SK-N-SH (cell line): ENCODE measurements around the gene MON1A. TPM values are rescaled to one million over a fixed set of nuclear protein-coding genes. Genes with fewer than 3 reads are reported as not detected.

Experiments
- CTCF ChIA-PET: fragments of 300-600, 350-600 bp; formaldehyde crosslinking; extraction: SDS; loops from one replicate; lab custom pipeline; 2021; lab: Yijun Ruan, JAX
- POLR2A ChIA-PET: fragments of 350-600 bp; sonication (Branson Sonifier 250); formaldehyde crosslinking; extraction: SDS; loops from one replicate; lab custom pipeline; 2020; ENCODE audit warnings: antibody characterized with exemption, inconsistent platforms; lab: Yijun Ruan, JAX
- DNase-seq: peaks from one replicate; pipeline ENCODE4 v3.0.0; 2012
- H2AFZ ChIP-seq: fragments of 200-600 bp; sonication (generic); 2 replicates; pipeline ENCODE4 v1.8.1; 2016; ENCODE audit warnings: antibody characterized with exemption, mild to moderate bottlenecking, low read depth
- H3F3A ChIP-seq: fragments of 200-600 bp; sonication (generic); replicated peaks from 2 replicates; pipeline ENCODE3; 2016; ENCODE audit warnings: antibody characterized with exemption, mild to moderate bottlenecking; ENCODE audit not compliant: insufficient read depth
- H3K27ac ChIP-seq, 2 experiments: fragments of 200-500 bp in 1 of 2; fragments of 200-600 bp in 1 of 2; sonication (Bioruptor generic) in 1 of 2; sonication (generic), shearing (Covaris generic) in 1 of 2; 2 replicates each; pipeline versions ENCODE4 v1.5.1 to v1.6.1; 2014 to 2016; ENCODE audit warnings: low read depth in 2 of 2, inconsistent platforms in 1 of 2, low read length in 1 of 2, mild to moderate bottlenecking in 1 of 2, mixed read lengths in 1 of 2
- H3K27me3 ChIP-seq: fragments of 200-600 bp; sonication (generic), shearing (Covaris generic); 2 replicates; pipeline ENCODE4 v1.6.1; 2016; ENCODE audit warnings: mixed run types; ENCODE audit not compliant: insufficient read depth
- H3K36me3 ChIP-seq, 2 experiments: fragments of 200-500 bp in 1 of 2; fragments of 200-600 bp in 1 of 2; sonication (Bioruptor generic) in 1 of 2; sonication (generic) in 1 of 2; replicated peaks in 1 of 2; 2 replicates each; pipeline versions ENCODE3 to v1.5.1; 2014 to 2016; ENCODE audit warnings: low read length in 1 of 2, mild to moderate bottlenecking in 1 of 2; ENCODE audit not compliant: insufficient read depth in 2 of 2, control insufficient read depth in 1 of 2
- H3K4me1 ChIP-seq, 2 experiments: fragments of 200-500 bp in 1 of 2; fragments of 200-600 bp in 1 of 2; sonication (Bioruptor generic) in 1 of 2; sonication (generic), shearing (Covaris generic) in 1 of 2; 2 replicates each; pipeline versions ENCODE4 v1.5.1 to v1.6.1; 2014 to 2016; ENCODE audit warnings: low read depth in 1 of 2, low read length in 1 of 2, mixed run types in 1 of 2; ENCODE audit not compliant: insufficient read depth in 2 of 2, control insufficient read depth in 1 of 2
- H3K4me2 ChIP-seq: fragments of 200-600 bp; sonication (generic), shearing (Covaris generic); 2 replicates; pipeline ENCODE4 v1.6.1; 2017; ENCODE audit warnings: mixed run types
- H3K4me3 ChIP-seq, 2 experiments: fragments of 200-500 bp in 1 of 2; fragments of 200-600 bp in 1 of 2; sonication (Bioruptor generic) in 1 of 2; sonication (generic), shearing (Covaris generic) in 1 of 2; 2 replicates each; pipeline versions ENCODE4 v1.5.1 to v1.8.1; 2014 to 2016; ENCODE audit warnings: low read depth in 2 of 2, inconsistent platforms in 1 of 2, low read length in 1 of 2, mild to moderate bottlenecking in 1 of 2, mixed read lengths in 1 of 2, moderate library complexity in 1 of 2
- H3K79me2 ChIP-seq: fragments of 200-600 bp; sonication (generic); 2 replicates; pipeline ENCODE4 v1.8.1; 2017; ENCODE audit warnings: mild to moderate bottlenecking; ENCODE audit not compliant: insufficient read depth
- H3K9ac ChIP-seq: fragments of 200-600 bp; sonication (generic); 2 replicates; pipeline ENCODE4 v1.6.1; 2017; ENCODE audit warnings: mixed run types
- H3K9me2 ChIP-seq: fragments of 200-600 bp; sonication (generic); 2 replicates; pipeline ENCODE4 v1.6.1; 2017; ENCODE audit warnings: mixed run types
- H3K9me3 ChIP-seq: fragments of 200-600 bp; sonication (generic); 2 replicates; pipeline ENCODE4 v1.6.1; 2017; ENCODE audit warnings: mixed run types, mild to moderate bottlenecking, moderate library complexity
- H4K20me1 ChIP-seq: fragments of 200-600 bp; sonication (generic); 2 replicates; pipeline ENCODE4 v1.6.1; 2017; ENCODE audit warnings: mild to moderate bottlenecking, mixed run types; ENCODE audit not compliant: insufficient read depth
- CTCF ChIP-seq: fragments of 200-600 bp; sonication (generic); IDR thresholded peaks from 2 replicates; pipeline ENCODE4 v1.6.1; 2017; ENCODE audit warnings: antibody characterized with exemption, mild to moderate bottlenecking, moderate library complexity
- REST ChIP-seq: IDR thresholded peaks from 2 replicates; pipeline ENCODE4 v1.6.1; 2012; ENCODE audit warnings: mild to moderate bottlenecking, low read depth, low read length, moderate library complexity
- RFX5 ChIP-seq: IDR thresholded peaks from 2 replicates; pipeline ENCODE4 v1.6.1; 2012; ENCODE audit warnings: mild to moderate bottlenecking, improper control_type of control experiment, low read length
- TEAD4 ChIP-seq: IDR thresholded peaks from 2 replicates; pipeline ENCODE4 v1.4.0; 2012; ENCODE audit warnings: mild to moderate bottlenecking, borderline replicate concordance; ENCODE audit not compliant: insufficient read depth
- USF2 ChIP-seq: fragments of 150-350 bp; IDR thresholded peaks from 2 replicates; pipeline ENCODE4 v1.6.1; 2017; ENCODE audit warnings: antibody characterized with exemption, low read length, low read depth, borderline replicate concordance
- YY1 ChIP-seq: IDR thresholded peaks from 2 replicates; pipeline ENCODE4 v1.4.0; 2012; ENCODE audit warnings: low read depth, mild to moderate bottlenecking
- WGBS: methylation state at CpG from one replicate; pipeline ENCODE4 v1.1.6; 2017; ENCODE audit warnings: low lambda C conversion rate; 5-methylcytosine and 5-hydroxymethylcytosine counted together
- polyA plus RNA-seq, 3 experiments: library from polyadenylated mRNA; depleted of rRNA; stranded (reverse); fragments of >200 nt; gene quantifications; 2 replicates each; pipeline ENCODE4 v1.2.3, GENCODE V29; 2012

MON1A gene
- polyA plus RNA-seq, 1 of the 3 experiments (the other 2 are of a cell fraction) = 12.0 TPM

- TF ChIP-seq CTCF = no peak
- no peak for TF ChIP-seq YY1
- no peak for TF ChIP-seq REST
- no peak for TF ChIP-seq TEAD4
Observed at GRCh38 chr3:49902511-49903345, 26.9 kb downstream of the MON1A start (continued).

GRCh38 chr3:49901366-49902339, 28.0 kb downstream of the MON1A start:
- no peaks in the 10 kb centered on the region for H4K20me1 ChIP-seq
- H3K9ac ChIP-seq = no peak overlapping the region
- H3K36me3 ChIP-seq = no peaks in the 10 kb centered on the region
- no peaks in the 10 kb centered on the region for H3K79me2 ChIP-seq
- 67% methylated on average over 11 of the region's 11 CpGs for WGBS
- no peak overlapping the region for H3K27ac ChIP-seq
- H3K4me1 ChIP-seq = peaks cover 0 to 6% of the 10 kb centered on the region in 2 experiments; a peak in 2 of 4 replicates
- CTCF ChIA-PET = interaction anchor here (1.0 to 4.5 kb wide), 6 partner anchors 20 to 201 kb away, joined by 3 to 26 read pairs (median 6); partner anchors contain the start of gene INKA1
- no peak overlapping the region for H3K4me2 ChIP-seq
- H2AFZ ChIP-seq = no peak overlapping the region
- no peak overlapping the region for H3K4me3 ChIP-seq
- POLR2A ChIA-PET = no interaction called here
- H3F3A ChIP-seq = no peaks in the 10 kb centered on the region
- no peak for DNase-seq
- H3K27me3 ChIP-seq = no peaks in the 10 kb centered on the region
- no peak for TF ChIP-seq USF2
- no peak for TF ChIP-seq RFX5
- no peak for TF ChIP-seq YY1
- TF ChIP-seq, all 33 proteins: peak for 0
- no peaks in the 10 kb centered on the region for H3K9me3 ChIP-seq
- H3K9me2 ChIP-seq = no peaks in the 10 kb centered on the region
